HG02588 (cell line): ENCODE measurements around the gene LIN28A.

ENCODE experiments used
- ATAC-seq: cut with Tn5 transposase; IDR thresholded peaks from one replicate; pipeline ENCODE4 v1.9.1; 2021; ENCODE audit warnings: mild to moderate bottlenecking, moderate library complexity; ENCODE audit not compliant: unreplicated experiment

Gene LIN28A

DNA sequence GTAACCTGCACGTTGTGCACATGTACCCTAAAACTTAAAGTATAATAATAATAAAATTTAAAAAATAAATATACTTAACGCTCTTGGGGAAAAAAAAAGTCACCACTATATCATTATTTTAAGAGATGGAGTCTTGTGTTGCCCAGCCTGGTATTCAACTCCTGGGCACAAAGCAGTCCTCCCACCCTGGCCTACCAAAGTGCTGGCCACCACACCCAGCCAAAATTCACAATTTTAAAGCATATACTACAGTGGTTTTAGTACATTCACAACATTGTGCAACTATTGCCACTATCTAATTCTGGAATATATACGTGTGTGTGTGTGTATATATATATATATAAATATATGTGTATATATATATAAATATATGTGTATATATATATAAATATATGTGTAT lies 67.5 kb downstream of the LIN28A start:
- no peak for ATAC-seq

DNA sequence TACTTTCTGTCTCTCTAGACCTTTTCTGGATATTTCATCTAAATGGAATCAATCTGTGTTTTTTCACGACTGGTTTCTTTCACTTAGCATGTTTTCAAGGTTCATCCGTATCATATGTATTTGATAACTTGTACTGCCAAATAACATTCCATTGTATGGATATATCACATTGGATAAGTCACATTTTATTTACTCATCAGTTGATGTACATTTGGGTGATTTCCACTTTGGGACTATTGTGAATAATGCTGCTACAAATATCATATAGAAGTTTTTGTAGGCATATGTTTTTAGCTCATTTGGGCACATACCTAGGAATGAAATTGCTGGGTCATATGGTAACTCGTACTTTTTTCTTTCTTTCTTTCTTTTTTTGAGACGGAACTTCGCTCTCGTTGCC lies 68.4 kb downstream of the LIN28A start:
- no peak for ATAC-seq
